WTC11 (cell line): ENCODE data around the gene STT3B. TPM values are rescaled to one million over a fixed set of nuclear protein-coding genes. Genes with fewer than 3 reads are reported as not detected.

Experiments used
- ATAC-seq: fragments of 200-7000 bp; cut with Tn5 transposase; 2 replicates; pipeline ENCODE4 v1.10.0; 2021; ENCODE audit warnings: mild to moderate bottlenecking, moderate library complexity
- CTCF ChIA-PET: fragments of 300-600 bp; sonication (Branson Sonifier 250); formaldehyde crosslinking; loops from one replicate; lab custom pipeline; 2021; ENCODE audit warnings: antibody characterized with exemption; lab: Charles Lee
- POLR2A ChIA-PET: fragments of 350-600 bp; sonication (Branson Sonifier 250); formaldehyde crosslinking; loops from one replicate; lab custom pipeline; 2021; ENCODE audit warnings: antibody characterized with exemption; lab: Charles Lee
- DNase-seq: peaks from one replicate; pipeline ENCODE4 v3.0.0; 2021; ENCODE audit warnings: low spot score
- H3K27ac Mint-ChIP-seq: 2 replicates; pipeline ENCODE4 v1.8.0; 2021; ENCODE audit warnings: mixed read lengths
- H3K27me3 Mint-ChIP-seq: 2 replicates; pipeline ENCODE4 v1.8.0; 2021; ENCODE audit warnings: low read depth, mild to moderate bottlenecking, moderate library complexity, mixed read lengths
- H3K36me3 Mint-ChIP-seq: 2 replicates; pipeline ENCODE4 v1.8.0; 2021; ENCODE audit warnings: mixed read lengths
- H3K4me1 Mint-ChIP-seq: 2 replicates; pipeline ENCODE4 v1.8.0; 2022; ENCODE audit warnings: mixed read lengths
- H3K4me3 Mint-ChIP-seq: 2 replicates; pipeline ENCODE4 v1.8.0; 2021; ENCODE audit warnings: mild to moderate bottlenecking, moderate library complexity, mixed read lengths
- H3K9me3 Mint-ChIP-seq: 2 replicates; pipeline ENCODE4 v1.8.0; 2021; ENCODE audit warnings: mixed read lengths
- AFF4 ChIP-seq: sonication (generic); formaldehyde crosslinking; IDR thresholded peaks from 2 replicates; pipeline ENCODE4 v1.8.1; 2023; ENCODE audit warnings: mild to moderate bottlenecking, missing genetic modification reagents, borderline replicate concordance
- CBFB ChIP-seq: sonication (generic); formaldehyde crosslinking; IDR thresholded peaks from 2 replicates; pipeline ENCODE4 v1.8.1; 2022; ENCODE audit warnings: mild to moderate bottlenecking, low read depth, missing genetic modification reagents
- CTCF ChIP-seq: fragments of 200-600 bp; IDR thresholded peaks from 2 replicates; pipeline ENCODE4 v1.8.0; 2022; ENCODE audit warnings: antibody characterized with exemption
- E2F1 ChIP-seq: sonication (generic); formaldehyde crosslinking; IDR thresholded peaks from 2 replicates; pipeline ENCODE4 v1.8.0; 2022; ENCODE audit warnings: mild to moderate bottlenecking, missing genetic modification reagents
- ELF4 ChIP-seq: sonication (generic); formaldehyde crosslinking; IDR thresholded peaks from 2 replicates; pipeline ENCODE4 v1.8.1; 2022; ENCODE audit warnings: low read depth, mild to moderate bottlenecking, moderate library complexity, missing genetic modification reagents
- FOXJ3 ChIP-seq: sonication (generic); formaldehyde crosslinking; IDR thresholded peaks from 2 replicates; pipeline ENCODE4 v1.9.0; 2021; ENCODE audit warnings: missing genetic modification reagents, mild to moderate bottlenecking, borderline replicate concordance
- GRHL2 ChIP-seq: fragments of 250-450 bp; sonication (Bioruptor Pico); IDR thresholded peaks from 2 replicates; pipeline ENCODE4 v1.8.0; 2022; ENCODE audit warnings: mild to moderate bottlenecking, moderate library complexity; ENCODE audit not compliant: insufficient replicate concordance, severe bottlenecking
- GTF2I ChIP-seq: fragments of 250-450 bp; sonication (Bioruptor Pico); conservative IDR thresholded peaks from 2 replicates; pipeline ENCODE4 v1.4.0; 2021; ENCODE audit warnings: mild to moderate bottlenecking
- KAT7 ChIP-seq: sonication (generic); formaldehyde crosslinking; IDR thresholded peaks from 2 replicates; pipeline ENCODE4 v1.8.1; 2023; ENCODE audit warnings: missing genetic modification reagents, mild to moderate bottlenecking, borderline replicate concordance
- MAX ChIP-seq: sonication (generic); formaldehyde crosslinking; IDR thresholded peaks from 2 replicates; pipeline ENCODE4 v1.8.0; 2022; ENCODE audit warnings: mild to moderate bottlenecking, missing genetic modification reagents
- PREB ChIP-seq: sonication (generic); formaldehyde crosslinking; IDR thresholded peaks from 2 replicates; pipeline ENCODE4 v1.8.1; 2022; ENCODE audit warnings: mild to moderate bottlenecking, missing genetic modification reagents, moderate library complexity, borderline replicate concordance
- SMAD4 ChIP-seq: sonication (generic); formaldehyde crosslinking; IDR thresholded peaks from 2 replicates; pipeline ENCODE4 v1.8.0; 2022; ENCODE audit warnings: mild to moderate bottlenecking, missing genetic modification reagents
- STAT6 ChIP-seq: sonication (generic); formaldehyde crosslinking; conservative IDR thresholded peaks from 2 replicates; pipeline ENCODE4 v1.8.1; 2023; ENCODE audit warnings: mild to moderate bottlenecking, low read depth, missing genetic modification reagents, moderate library complexity
- TEAD1 ChIP-seq: sonication (generic); formaldehyde crosslinking; IDR thresholded peaks from 2 replicates; pipeline ENCODE4 v1.8.0; 2022; ENCODE audit warnings: mild to moderate bottlenecking, missing genetic modification reagents
- ZBTB43 ChIP-seq: sonication (generic); formaldehyde crosslinking; IDR thresholded peaks from 2 replicates; pipeline ENCODE4 v1.8.1; 2023; ENCODE audit warnings: mild to moderate bottlenecking, missing genetic modification reagents
- ZNF219 ChIP-seq: sonication (generic); formaldehyde crosslinking; IDR thresholded peaks from 2 replicates; pipeline ENCODE4 v1.8.0; 2023; ENCODE audit warnings: missing genetic modification reagents, mild to moderate bottlenecking, borderline replicate concordance
- ZNF232 ChIP-seq: sonication (generic); formaldehyde crosslinking; IDR thresholded peaks from 2 replicates; pipeline ENCODE4 v1.8.0; 2022; ENCODE audit warnings: mild to moderate bottlenecking, missing genetic modification reagents
- total RNA-seq: library from RNA; stranded (reverse); gene quantifications from 3 replicates; pipeline ENCODE4 v1.2.3, GENCODE V29; 2021

The STT3B gene
- total RNA-seq, 1 experiment from 2014 or later: 103 TPM

GRCh38 chr3:31536497-31536896 lies 3.8 kb downstream of the STT3B start:
- Mint-ChIP-seq H3K27ac (no peak overlapping the region), H3K27me3 (no peaks in the 10 kb centered on the region), H3K9me3 (no peaks in the 10 kb centered on the region), H3K4me1 (peaks cover 58% of the 10 kb centered on the region), H3K4me3 (peak overlapping the region; percentile 45), H3K36me3 (no peaks in the 10 kb centered on the region)
- no peak for ATAC-seq
- TF ChIP-seq ZNF219 (CRISPR knock-in tag) (no peak), AFF4 (no peak), ZBTB43 (no peak), ELF4 (no peak), STAT6 (CRISPR knock-in tag) (no peak), PREB (CRISPR knock-in tag) (no peak)
- no peak for DNase-seq
- ChIA-PET CTCF (interaction anchor here (1.7 kb wide), 1 partner anchor 26 kb away, joined by 8 read pairs; no protein-coding TSS in a partner anchor), POLR2A (no interaction called here)

GRCh38 chr3:31538801-31539200 lies 6.1 kb downstream of the STT3B start:
- no peaks in the 10 kb centered on the region for H3K36me3 Mint-ChIP-seq
- ChIA-PET CTCF (interaction anchor here (1.5 kb wide), 1 partner anchor 12 kb away, joined by 6 read pairs; no protein-coding TSS in a partner anchor), POLR2A (no interaction called here)
- ATAC-seq (no peak), DNase-seq (no peak)
- TF ChIP-seq FOXJ3 (CRISPR knock-in tag) (no peak), KAT7 (CRISPR knock-in tag) (no peak)
- no peaks in the 10 kb centered on the region for H3K9me3 Mint-ChIP-seq
- 0 out of 2 replicates have a peak overlapping the region, but pooled peaks have one; percentile 35 for H3K4me3 Mint-ChIP-seq
- peaks cover 62% of the 10 kb centered on the region for H3K4me1 Mint-ChIP-seq
- no peaks in the 10 kb centered on the region for H3K27me3 Mint-ChIP-seq
- H3K27ac Mint-ChIP-seq: peak overlapping the region; percentile 68; the same call in 1 of the 2 replicates

GRCh38 chr3:31539275-31539674 lies 6.5 kb downstream of the STT3B start:
- DNase-seq (no peak), ATAC-seq (no peak)
- H3K9me3 Mint-ChIP-seq: no peaks in the 10 kb centered on the region
- ChIA-PET CTCF (interaction anchor here (1.0 to 1.5 kb wide), 2 partner anchors 11 to 24 kb away, joined by 3 to 6 read pairs; no protein-coding TSS in a partner anchor), POLR2A (no interaction called here)
- H3K27me3 Mint-ChIP-seq: no peaks in the 10 kb centered on the region
- no peak overlapping the region for H3K4me3 Mint-ChIP-seq
- no peaks in the 10 kb centered on the region for H3K36me3 Mint-ChIP-seq
- peaks cover 63% of the 10 kb centered on the region for H3K4me1 Mint-ChIP-seq
- peak overlapping the region; percentile 13; the same call in 1 of the 2 replicates for H3K27ac Mint-ChIP-seq
- TF ChIP-seq KAT7 (CRISPR knock-in tag) (no peak), MAX (no peak), TEAD1 (no peak), ZNF232 (no peak), CBFB (CRISPR knock-in tag) (no peak), CTCF (no peak), GTF2I (no peak), GRHL2 (CRISPR knock-in tag) (no peak), ZBTB43 (no peak), E2F1 (no peak), SMAD4 (CRISPR knock-in tag) (no peak)
